Middle frontal gyrus (tissue), 1 donor: ENCODE measurements around the gene CHD9.
"Not testable (repeated sequence)": the region's sequence is repeated elsewhere in the genome, so short reads cannot be mapped to it uniquely, and the experiment has no call there.

Experiments used
- DNase-seq: peaks from one replicate; pipeline ENCODE4 v3.0.0-alpha.2; 2015; ENCODE audit warnings: low spot score; ENCODE audit errors: extremely low spot score

CHD9 gene

GRCh38 chr16:53261276-53261675 lies 206.5 kb downstream of the CHD9 start:
- DNase-seq: no peak

GRCh38 chr16:53262645-53263044 lies 207.9 kb downstream of the CHD9 start:
- DNase-seq: no peak

- no peak for DNase-seq
These were observed 211.4 kb downstream of the CHD9 start for GRCh38 chr16:53266156-53266555.

- DNase-seq: not testable (repeated sequence)
These were observed 223.7 kb downstream of the CHD9 start for GRCh38 chr16:53278498-53278897.

GRCh38 chr16:53281280-53281679 lies 226.5 kb downstream of the CHD9 start:
- no peak for DNase-seq

- DNase-seq: no peak
These were observed 227.1 kb downstream of the CHD9 start for GRCh38 chr16:53281859-53282258.

GRCh38 chr16:53282328-53282727 lies 227.5 kb downstream of the CHD9 start:
- DNase-seq: no peak

- DNase-seq: no peak
These were observed 228.5 kb downstream of the CHD9 start for GRCh38 chr16:53282975-53283946.

GRCh38 chr16:53285236-53285635 lies 230.4 kb downstream of the CHD9 start:
- DNase-seq: no peak

GRCh38 chr16:53290520-53290919 lies 235.7 kb downstream of the CHD9 start:
- no peak for DNase-seq

GRCh38 chr16:53291757-53292392 lies 237.1 kb downstream of the CHD9 start:
- DNase-seq: no peak

GRCh38 chr16:53297477-53297876 lies 242.7 kb downstream of the CHD9 start:
- DNase-seq: no peak

- no peak for DNase-seq
These were observed 249.5 kb downstream of the CHD9 start for GRCh38 chr16:53304334-53304733.

GRCh38 chr16:53305743-53306142 lies 251.0 kb downstream of the CHD9 start:
- no peak for DNase-seq

GRCh38 chr16:53309457-53309856 lies 254.7 kb downstream of the CHD9 start:
- DNase-seq: no peak

GRCh38 chr16:53320992-53321391 lies 266.2 kb downstream of the CHD9 start:
- no peak for DNase-seq

GRCh38 chr16:53323924-53324323 lies 269.1 kb downstream of the CHD9 start:
- no peak for DNase-seq

GRCh38 chr16:53330991-53331390 lies 276.2 kb downstream of the CHD9 start:
- not testable (repeated sequence) for DNase-seq

- DNase-seq: no peak
These were observed 279.8 kb downstream of the CHD9 start for GRCh38 chr16:53334581-53334980.

- no peak for DNase-seq
These were observed 282.5 kb downstream of the CHD9 start for GRCh38 chr16:53337294-53337693.

- no peak for DNase-seq
These were observed 287.0 kb downstream of the CHD9 start for GRCh38 chr16:53341792-53342191.

GRCh38 chr16:53355064-53355463 lies 300.3 kb downstream of the CHD9 start:
- DNase-seq: no peak
